Measurements from ENCODE around the gene NCOR1. TPM values are rescaled to one million over a fixed set of nuclear protein-coding genes. Genes with fewer than 3 reads are reported as not detected.
A peak's percentile ranks its signal among the peaks of the same experiment; 100 is the strongest.

Gene NCOR1
- total and polyA plus RNA-seq, 2 of the 13 experiments (the other 11 are each of a cell fraction or from before 2014, with no cell fraction given) = 57.0 to 71.7 TPM

DNA sequence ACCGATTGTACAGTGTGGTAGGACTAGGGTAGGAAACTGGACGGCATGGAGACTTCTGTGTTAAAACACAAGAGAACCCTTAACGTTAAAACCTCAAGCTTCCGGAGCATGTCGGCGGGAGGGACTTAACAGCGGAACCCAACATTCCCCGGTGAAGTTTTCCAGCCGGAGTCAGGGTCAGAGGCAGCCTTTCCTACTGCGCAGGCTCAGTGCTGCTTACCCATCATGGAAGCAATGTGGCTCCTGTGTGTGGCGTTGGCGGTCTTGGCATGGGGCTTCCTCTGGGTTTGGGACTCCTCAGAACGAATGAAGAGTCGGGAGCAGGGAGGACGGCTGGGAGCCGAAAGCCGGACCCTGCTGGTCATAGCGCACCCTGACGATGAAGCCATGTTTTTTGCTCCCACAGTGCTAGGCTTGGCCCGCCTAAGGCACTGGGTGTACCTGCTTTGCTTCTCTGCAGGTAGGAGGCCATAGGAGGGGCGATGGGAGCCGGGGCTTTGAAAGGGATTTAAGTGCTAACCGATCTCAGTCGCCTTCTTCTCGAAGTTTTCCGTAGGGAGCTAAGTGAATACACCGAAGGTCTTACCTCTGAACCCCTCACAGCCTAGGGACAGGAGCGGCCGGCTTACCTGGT lies 1.8 kb upstream of the NCOR1 start, which contains the start of gene PIGL (continued):
- TF ChIP-seq, protein P1, sequence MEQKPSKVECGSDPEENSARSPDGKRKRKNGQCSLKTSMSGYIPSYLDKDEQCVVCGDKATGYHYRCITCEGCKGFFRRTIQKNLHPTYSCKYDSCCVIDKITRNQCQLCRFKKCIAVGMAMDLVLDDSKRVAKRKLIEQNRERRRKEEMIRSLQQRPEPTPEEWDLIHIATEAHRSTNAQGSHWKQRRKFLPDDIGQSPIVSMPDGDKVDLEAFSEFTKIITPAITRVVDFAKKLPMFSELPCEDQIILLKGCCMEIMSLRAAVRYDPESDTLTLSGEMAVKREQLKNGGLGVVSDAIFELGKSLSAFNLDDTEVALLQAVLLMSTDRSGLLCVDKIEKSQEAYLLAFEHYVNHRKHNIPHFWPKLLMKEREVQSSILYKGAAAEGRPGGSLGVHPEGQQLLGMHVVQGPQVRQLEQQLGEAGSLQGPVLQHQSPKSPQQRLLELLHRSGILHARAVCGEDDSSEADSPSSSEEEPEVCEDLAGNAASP (CRISPR knock-in tag; IDR thresholded peaks at IDR 0.05; ENCODE audit: borderline replicate concordance) = 0 out of 2 replicates have a peak, but pooled peaks have one; percentile 47
- no peak for TF ChIP-seq CBX2 (IDR thresholded peaks at IDR 0.05; ENCODE audit: low read depth, low read length)
- no peak for TF ChIP-seq CBX2 (CRISPR knock-in tag; IDR thresholded peaks at IDR 0.05; ENCODE audit: low read depth)
- no peak for TF ChIP-seq BRF2 (CRISPR knock-in tag; IDR thresholded peaks at IDR 0.05)
- TF ChIP-seq FOXJ3 (CRISPR knock-in tag; IDR thresholded peaks at IDR 0.05; ENCODE audit: borderline replicate concordance) = peak; percentile 37; the same call in 1 of the 2 replicates
- TF ChIP-seq ZNF678 (CRISPR knock-in tag; IDR thresholded peaks at IDR 0.05) = no peak
- TF ChIP-seq NR2C2 (CRISPR knock-in tag; IDR thresholded peaks at IDR 0.05; ENCODE audit: borderline replicate concordance) = peak; percentile 97
- no peak for TF ChIP-seq NR2F1 (CRISPR knock-in tag; IDR thresholded peaks at IDR 0.05)
- TF ChIP-seq, protein P2, sequence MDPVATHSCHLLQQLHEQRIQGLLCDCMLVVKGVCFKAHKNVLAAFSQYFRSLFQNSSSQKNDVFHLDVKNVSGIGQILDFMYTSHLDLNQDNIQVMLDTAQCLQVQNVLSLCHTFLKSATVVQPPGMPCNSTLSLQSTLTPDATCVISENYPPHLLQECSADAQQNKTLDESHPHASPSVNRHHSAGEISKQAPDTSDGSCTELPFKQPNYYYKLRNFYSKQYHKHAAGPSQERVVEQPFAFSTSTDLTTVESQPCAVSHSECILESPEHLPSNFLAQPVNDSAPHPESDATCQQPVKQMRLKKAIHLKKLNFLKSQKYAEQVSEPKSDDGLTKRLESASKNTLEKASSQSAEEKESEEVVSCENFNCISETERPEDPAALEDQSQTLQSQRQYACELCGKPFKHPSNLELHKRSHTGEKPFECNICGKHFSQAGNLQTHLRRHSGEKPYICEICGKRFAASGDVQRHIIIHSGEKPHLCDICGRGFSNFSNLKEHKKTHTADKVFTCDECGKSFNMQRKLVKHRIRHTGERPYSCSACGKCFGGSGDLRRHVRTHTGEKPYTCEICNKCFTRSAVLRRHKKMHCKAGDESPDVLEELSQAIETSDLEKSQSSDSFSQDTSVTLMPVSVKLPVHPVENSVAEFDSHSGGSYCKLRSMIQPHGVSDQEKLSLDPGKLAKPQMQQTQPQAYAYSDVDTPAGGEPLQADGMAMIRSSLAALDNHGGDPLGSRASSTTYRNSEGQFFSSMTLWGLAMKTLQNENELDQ (CRISPR knock-in tag; IDR thresholded peaks at IDR 0.05; ENCODE audit: borderline replicate concordance) = 0 out of 2 replicates have a peak, but pooled peaks have one; percentile 23
- peak; percentile 84 for TF ChIP-seq ZNF160 (CRISPR knock-in tag; IDR thresholded peaks at IDR 0.05)
- peak; percentile 95 for TF ChIP-seq ZNF124 (CRISPR knock-in tag; IDR thresholded peaks at IDR 0.05)
- TF ChIP-seq SMAD3 (CRISPR knock-in tag; IDR thresholded peaks at IDR 0.05) = peak; percentile 98
- no peak; the same call in 1 of the 2 replicates for TF ChIP-seq ARHGAP35 (CRISPR knock-in tag; IDR thresholded peaks at IDR 0.05; ENCODE audit: borderline replicate concordance)
- TF ChIP-seq ZFP41 (CRISPR knock-in tag; IDR thresholded peaks at IDR 0.05; ENCODE audit: borderline replicate concordance) = peak; percentile 61; the same call in 1 of the 2 replicates
- TF ChIP-seq ZBTB20 (CRISPR knock-in tag; IDR thresholded peaks at IDR 0.05; ENCODE audit: borderline replicate concordance, low read depth) = peak; percentile 89
- TF ChIP-seq KAT8 (CRISPR knock-in tag; IDR thresholded peaks at IDR 0.05) = peak; percentile 96
- TF ChIP-seq DMAP1 (CRISPR knock-in tag; IDR thresholded peaks at IDR 0.05) = peak; percentile 91
- TF ChIP-seq ZNF672 (CRISPR knock-in tag; IDR thresholded peaks at IDR 0.05) = 0 out of 2 replicates have a peak, but pooled peaks have one; percentile 45
- TF ChIP-seq, protein P3, sequence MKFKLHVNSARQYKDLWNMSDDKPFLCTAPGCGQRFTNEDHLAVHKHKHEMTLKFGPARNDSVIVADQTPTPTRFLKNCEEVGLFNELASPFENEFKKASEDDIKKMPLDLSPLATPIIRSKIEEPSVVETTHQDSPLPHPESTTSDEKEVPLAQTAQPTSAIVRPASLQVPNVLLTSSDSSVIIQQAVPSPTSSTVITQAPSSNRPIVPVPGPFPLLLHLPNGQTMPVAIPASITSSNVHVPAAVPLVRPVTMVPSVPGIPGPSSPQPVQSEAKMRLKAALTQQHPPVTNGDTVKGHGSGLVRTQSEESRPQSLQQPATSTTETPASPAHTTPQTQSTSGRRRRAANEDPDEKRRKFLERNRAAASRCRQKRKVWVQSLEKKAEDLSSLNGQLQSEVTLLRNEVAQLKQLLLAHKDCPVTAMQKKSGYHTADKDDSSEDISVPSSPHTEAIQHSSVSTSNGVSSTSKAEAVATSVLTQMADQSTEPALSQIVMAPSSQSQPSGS (CRISPR knock-in tag; IDR thresholded peaks at IDR 0.05) = peak; percentile 89
